Heart left ventricle (tissue), 16 donors: ENCODE results near the gene SLC30A3. TPM values are rescaled to one million over a fixed set of nuclear protein-coding genes. Genes with fewer than 3 reads are reported as not detected.

Experiments used
- ATAC-seq, 4 donors: fragments of 200-7000 bp; cut with Tn5 transposase; one replicate each; pipeline ENCODE4 v1.9.1; 2020 to 2022; ENCODE audit warnings: moderate library complexity in 4 of 4, mild to moderate bottlenecking in 3 of 4, moderate number of reproducible peaks in 1 of 4
- DNase-seq, 5 donors: peaks; one replicate each; pipeline ENCODE4 v3.0.0-alpha.2; 2020
- H3K27ac ChIP-seq, 12 donors: fragments of 200-600 bp; sonication (generic) in 4 of 12; one replicate each; pipeline versions ENCODE4 v1.5.0 to v1.8.0; 2016 to 2022; ENCODE audit warnings: mild to moderate bottlenecking in 2 of 12
- H3K27me3 ChIP-seq, 9 donors: fragments of 200-600 bp; sonication (generic) in 2 of 9; one replicate each; pipeline versions ENCODE4 v1.5.1 to v1.8.0; 2016 to 2022; ENCODE audit warnings: mild to moderate bottlenecking in 3 of 9
- H3K36me3 ChIP-seq, 9 donors: fragments of 200-600 bp; sonication (generic) in 2 of 9; one replicate each; pipeline versions ENCODE4 v1.5.0 to v1.8.0; 2018 to 2022; ENCODE audit warnings: mild to moderate bottlenecking in 2 of 9
- H3K4me1 ChIP-seq, 12 donors: fragments of 200-600 bp; sonication (generic) in 4 of 12; one replicate each; pipeline versions ENCODE4 v1.5.0 to v1.8.0; 2016 to 2022; ENCODE audit warnings: mild to moderate bottlenecking in 3 of 12
- H3K4me3 ChIP-seq, 12 donors: fragments of 200-600 bp; sonication (generic) in 4 of 12; one replicate each; pipeline versions ENCODE4 v1.5.0 to v1.8.0; 2017 to 2022; ENCODE audit warnings: mild to moderate bottlenecking in 9 of 12, moderate library complexity in 4 of 12
- H3K9me3 ChIP-seq, 12 donors: fragments of 200-600 bp; sonication (generic) in 4 of 12; one replicate each; pipeline versions ENCODE4 v1.5.0 to v1.8.0; 2016 to 2022; ENCODE audit warnings: mild to moderate bottlenecking in 1 of 12
- POLR2A ChIP-seq, 2 donors: fragments of 450-650 bp; IDR thresholded peaks; one replicate each; pipeline ENCODE4 v1.6.1; 2017; ENCODE audit warnings: antibody characterized with exemption in 2 of 2, mild to moderate bottlenecking in 2 of 2, moderate library complexity in 2 of 2
- WGBS, 4 donors: extraction: QIAGEN DNeasy Blood & Tissue Kit in 2 of 4; methylation state at CpG; one replicate each; pipeline versions ENCODE4 v1.1.5 to v1.1.7; 2013 to 2018; 5-methylcytosine and 5-hydroxymethylcytosine counted together
- intact Hi-C, 10 donors: fragments of 100-400 bp; cut with DNase I; formaldehyde crosslinking; loops; one replicate each; pipeline versions ENCODE4 v1.11.1 to v1.14.2; 2022
- polyA plus RNA-seq, 2 donors: library from polyadenylated mRNA; stranded (reverse); fragments of 200-250 nt; gene quantifications; one replicate each; pipeline ENCODE4 v1.2.3, GENCODE V29; 2013
- total RNA-seq, 9 donors: library from RNA; depleted of rRNA in 2 of 9; stranded (reverse); fragments of >200 nt in 2 of 9; fragmentation: NEBNext Ultra II Directional in 3 of 9; extraction: Animal tissue kit (Norgen Biotek cat#: 25700) in 3 of 9; gene quantifications; one replicate each; pipeline versions ENCODE4 v1.1.0 to v1.2.4, GENCODE V29; 2016 to 2023
- TF ChIP-seq, protein P1 (sequence below), 12 donors: fragments of 200-600 bp; sonication (generic) in 4 of 12; IDR thresholded peaks; one replicate each; pipeline versions ENCODE4 v1.5.0 to v1.8.0; 2018 to 2022; ENCODE audit warnings: antibody characterized with exemption in 12 of 12, mild to moderate bottlenecking in 5 of 12
- donor health status: ischemic (EF 13 %, LVEDD 7.1; RV severe dilation, severe dysfunction).
- donor health status: healthy with polysubstance abuse.
- donor health status: DM: no; HTN: yes; CAD: no.
- donor health status: DM: no; HTN: no; CAD: no.
- donor health status: ischemic (EF 25% LVEDD 6.9; RV normal size, moderate dysfunction).
- donor health status: ischemic (EF 25% LVEDD 5.7; RV mildly dilated, moderate dysfunction).
- donor health status: healthy.
- donor health status: DM: yes; HTN: yes; CAD: no.
- donor health status: ischemic (EF 35%, LVEDD 5.7; RV mildly dilated, moderate dysfunction).
- donor health status: nonischemic (EF 11% LVEDD 7.7; RV severe dilation, severe dysfunction).
- donor health status: DM: yes; HTN: yes; CAD: no.
- donor health status: PGD.
- donor health status: ischemic (EF 29% LVEDD 5.4; RV normal size, mild dysfunction).
- donor health status: nonischemic (EF 23%, LVEDD 6.1; RV moderate dilation, normal function).

SLC30A3 gene
- total and polyA plus RNA-seq, 11 donors: 5.0 to 18.1 (median 9.0) TPM

DNA sequence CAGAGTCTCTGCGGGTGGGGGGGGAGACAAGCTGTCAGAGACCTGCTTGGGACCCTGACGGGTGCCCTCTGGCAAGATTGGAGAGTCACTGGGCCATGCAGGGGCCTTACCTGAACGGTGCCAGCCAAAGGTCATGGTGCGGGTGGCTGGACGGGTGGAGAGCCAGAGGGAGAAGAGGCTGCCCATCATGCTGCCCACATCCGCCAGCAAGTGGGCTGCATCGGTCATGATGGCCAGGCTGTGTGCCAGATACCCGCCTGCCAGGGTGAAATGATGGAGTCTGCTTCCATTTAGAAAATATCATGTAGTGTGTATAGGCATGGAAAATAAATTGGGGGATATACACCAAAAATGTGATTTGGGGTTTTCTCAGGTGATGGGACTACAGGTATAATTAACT lies 4.8 kb downstream of the SLC30A3 start:
- TF ChIP-seq, protein P1, sequence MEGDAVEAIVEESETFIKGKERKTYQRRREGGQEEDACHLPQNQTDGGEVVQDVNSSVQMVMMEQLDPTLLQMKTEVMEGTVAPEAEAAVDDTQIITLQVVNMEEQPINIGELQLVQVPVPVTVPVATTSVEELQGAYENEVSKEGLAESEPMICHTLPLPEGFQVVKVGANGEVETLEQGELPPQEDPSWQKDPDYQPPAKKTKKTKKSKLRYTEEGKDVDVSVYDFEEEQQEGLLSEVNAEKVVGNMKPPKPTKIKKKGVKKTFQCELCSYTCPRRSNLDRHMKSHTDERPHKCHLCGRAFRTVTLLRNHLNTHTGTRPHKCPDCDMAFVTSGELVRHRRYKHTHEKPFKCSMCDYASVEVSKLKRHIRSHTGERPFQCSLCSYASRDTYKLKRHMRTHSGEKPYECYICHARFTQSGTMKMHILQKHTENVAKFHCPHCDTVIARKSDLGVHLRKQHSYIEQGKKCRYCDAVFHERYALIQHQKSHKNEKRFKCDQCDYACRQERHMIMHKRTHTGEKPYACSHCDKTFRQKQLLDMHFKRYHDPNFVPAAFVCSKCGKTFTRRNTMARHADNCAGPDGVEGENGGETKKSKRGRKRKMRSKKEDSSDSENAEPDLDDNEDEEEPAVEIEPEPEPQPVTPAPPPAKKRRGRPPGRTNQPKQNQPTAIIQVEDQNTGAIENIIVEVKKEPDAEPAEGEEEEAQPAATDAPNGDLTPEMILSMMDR (IDR thresholded peaks at IDR 0.05): no peak
- TF ChIP-seq POLR2A (IDR thresholded peaks at IDR 0.05): no peak
- intact Hi-C loops: no loop called here

DNA sequence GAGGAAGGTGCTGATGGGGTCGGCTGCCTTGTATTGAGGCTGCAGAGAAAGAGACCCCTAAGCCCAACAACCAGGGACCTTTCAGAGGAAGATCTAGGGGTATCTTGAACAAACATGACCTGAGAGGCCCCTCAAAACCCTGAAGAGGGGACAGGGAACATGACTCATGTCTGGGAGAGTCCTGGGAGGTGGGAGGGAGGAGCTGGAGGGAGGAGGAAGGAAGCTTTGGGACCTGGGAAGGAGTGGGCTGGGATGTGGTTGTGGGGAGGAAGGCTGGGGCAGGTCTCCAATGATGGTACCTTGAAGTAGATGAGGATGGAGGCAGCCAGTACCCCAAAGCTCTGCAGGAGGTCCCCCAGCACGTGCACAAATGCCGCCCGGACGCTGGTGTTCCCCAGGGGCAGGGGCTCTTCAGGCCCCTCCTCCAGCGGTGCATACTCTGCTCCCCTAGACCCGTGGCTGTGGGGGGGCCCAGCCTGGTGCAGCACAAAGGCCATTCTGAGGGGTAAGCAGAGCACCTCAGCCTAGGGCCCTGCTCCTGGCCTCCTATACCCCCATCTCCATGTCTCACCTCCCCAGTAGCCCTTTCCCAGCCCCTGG lies 5.9 kb downstream of the SLC30A3 start:
- intact Hi-C loops: no loop called here
- peaks cover 7 to 74% (median 15%) of the 10 kb centered on the region in 9 donors for H3K27me3 ChIP-seq
- WGBS, 4 donors: 59 to 80% (median 72%) methylated on average over 4 to 7 of the region's 7 CpGs

More for the DNA sequence above, 4.8 kb downstream of the SLC30A3 start:
- WGBS, 4 donors: 88 to 93% (median 88%) methylated on average over 7 to 8 of the region's 8 CpGs
- Histone ChIP-seq H3K27me3 (peaks cover 16 to 77% (median 25%) of the 10 kb centered on the region in 9 donors), H3K9me3 (no peaks in the 10 kb centered on the region), H3K4me1 (peaks cover 0 to 18% (median 9%) of the 10 kb centered on the region in 12 donors), H3K27ac (no peak overlapping the region), H3K4me3 (no peak overlapping the region), H3K36me3 (no peaks in the 10 kb centered on the region)
- no peak for ATAC-seq
- no peak for DNase-seq

DNA sequence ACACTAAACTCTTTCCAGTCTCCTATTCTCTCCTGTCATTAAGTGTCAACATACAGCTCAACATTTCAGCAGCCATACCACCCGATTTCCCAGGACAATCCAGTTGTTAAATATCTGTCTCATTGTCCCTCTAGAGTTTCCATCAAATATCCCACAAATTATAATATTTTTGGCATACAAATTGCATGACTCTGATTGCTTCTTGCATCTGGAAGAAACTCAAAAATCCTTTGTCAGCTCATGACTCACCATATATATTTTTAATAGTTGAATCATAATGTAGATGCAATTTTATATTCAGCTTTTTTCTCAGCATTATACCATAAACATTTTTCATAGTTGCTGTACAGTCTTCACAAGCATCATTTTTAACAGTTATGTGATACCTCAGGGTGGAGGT lies 7.2 kb downstream of the SLC30A3 start:
- TF ChIP-seq, protein P1 (IDR thresholded peaks at IDR 0.05): no peak
- no peak for TF ChIP-seq POLR2A (IDR thresholded peaks at IDR 0.05)
- 18 to 37% (median 23%) methylated on average over 1 of the region's 1 CpG for WGBS, 4 donors
- peaks cover 0 to 71% (median 6%) of the 10 kb centered on the region in 9 donors for H3K27me3 ChIP-seq
- no peaks in the 10 kb centered on the region for H3K9me3 ChIP-seq
- no peak overlapping the region for H3K27ac ChIP-seq
- DNase-seq (no peak), ATAC-seq (no peak)
- intact Hi-C loops: no loop called here
- H3K4me3 ChIP-seq: no peak overlapping the region
- H3K4me1 ChIP-seq: peaks cover 0 to 4% (median 0%) of the 10 kb centered on the region in 12 donors
- no peaks in the 10 kb centered on the region for H3K36me3 ChIP-seq

More for the DNA sequence above, 5.9 kb downstream of the SLC30A3 start:
- Histone ChIP-seq H3K9me3 (no peaks in the 10 kb centered on the region), H3K36me3 (no peaks in the 10 kb centered on the region), H3K4me3 (no peak overlapping the region), H3K27ac (no peak overlapping the region), H3K4me1 (peaks cover 0 to 9% (median 0%) of the 10 kb centered on the region in 12 donors)
- DNase-seq: no peak
- no peak for ATAC-seq
- no peak for TF ChIP-seq POLR2A (IDR thresholded peaks at IDR 0.05)
- TF ChIP-seq, protein P1 (IDR thresholded peaks at IDR 0.05): no peak

DNA sequence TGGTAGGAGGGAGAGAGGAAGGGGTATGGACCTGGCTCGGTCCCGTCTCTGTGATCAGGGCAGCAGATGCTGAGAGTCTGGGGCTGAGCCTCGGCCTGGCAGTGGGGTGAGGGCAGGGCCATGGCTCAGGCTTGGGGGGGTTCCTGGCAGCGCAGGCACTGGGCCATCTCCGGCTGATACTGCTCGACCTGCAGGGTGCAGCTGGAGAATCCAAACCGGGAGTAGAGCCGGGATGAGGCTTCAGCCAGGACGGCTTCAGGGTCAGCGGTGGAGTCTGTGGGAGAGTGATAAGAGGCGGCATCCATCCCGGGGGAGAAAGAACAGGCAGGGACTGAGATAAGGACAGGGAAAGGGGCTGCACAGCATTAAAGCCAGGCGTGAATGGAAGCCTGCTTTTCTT lies 7.7 kb downstream of the SLC30A3 start:
- peaks cover 0 to 71% (median 5%) of the 10 kb centered on the region in 9 donors for H3K27me3 ChIP-seq
- no peak for TF ChIP-seq POLR2A (IDR thresholded peaks at IDR 0.05)
- TF ChIP-seq, protein P1 (IDR thresholded peaks at IDR 0.05): no peak
- ATAC-seq: peak in 3 of 4 donors; percentile 20 to 43 (median 37)
- H3K4me1 ChIP-seq: peaks cover 0 to 8% (median 1%) of the 10 kb centered on the region in 12 donors
- no peaks in the 10 kb centered on the region for H3K36me3 ChIP-seq
- intact Hi-C loops: no loop called here
- H3K27ac ChIP-seq: no peak overlapping the region
- H3K4me3 ChIP-seq: no peak overlapping the region
- DNase-seq: no peak
- WGBS, 4 donors: 12 to 27% (median 19%) methylated on average over 13 of the region's 13 CpGs
- H3K9me3 ChIP-seq: no peaks in the 10 kb centered on the region
